Omental fat pad (tissue), 4 donors: ENCODE results near the gene ATP11A. TPM values are rescaled to one million over a fixed set of nuclear protein-coding genes. Genes with fewer than 3 reads are reported as not detected.
"Not testable (repeated sequence)": the region's sequence is repeated elsewhere in the genome, so short reads cannot be mapped to it uniquely, and the experiment has no call there.

ENCODE experiments used
- ATAC-seq: fragments of 150-250 bp; one replicate; pipeline ENCODE4 v1.9.1; 2016; ENCODE audit warnings: mild to moderate bottlenecking, moderate library complexity; ENCODE audit not compliant: low FRiP score
- DNase-seq: peaks from one replicate; pipeline ENCODE4 v3.0.0-alpha.2; 2019; ENCODE audit warnings: low spot score
- total RNA-seq, 4 donors: library from RNA; depleted of rRNA; stranded (reverse); fragments of >200 nt; gene quantifications; one replicate each; pipeline ENCODE4 v1.1.0, GENCODE V29; 2016
- TF ChIP-seq, protein P1 (sequence below), 3 donors: fragments of 450-650 bp; IDR thresholded peaks; one replicate each; pipeline ENCODE4 v1.5.1; 2016 to 2017; ENCODE audit warnings: antibody characterized with exemption in 3 of 3, mild to moderate bottlenecking in 3 of 3, moderate library complexity in 2 of 3

Gene ATP11A
- total RNA-seq, 4 donors from 2014 or later: 32.8 to 61.4 (median 45.7) TPM

- DNase-seq: no peak
- TF ChIP-seq, protein P1, sequence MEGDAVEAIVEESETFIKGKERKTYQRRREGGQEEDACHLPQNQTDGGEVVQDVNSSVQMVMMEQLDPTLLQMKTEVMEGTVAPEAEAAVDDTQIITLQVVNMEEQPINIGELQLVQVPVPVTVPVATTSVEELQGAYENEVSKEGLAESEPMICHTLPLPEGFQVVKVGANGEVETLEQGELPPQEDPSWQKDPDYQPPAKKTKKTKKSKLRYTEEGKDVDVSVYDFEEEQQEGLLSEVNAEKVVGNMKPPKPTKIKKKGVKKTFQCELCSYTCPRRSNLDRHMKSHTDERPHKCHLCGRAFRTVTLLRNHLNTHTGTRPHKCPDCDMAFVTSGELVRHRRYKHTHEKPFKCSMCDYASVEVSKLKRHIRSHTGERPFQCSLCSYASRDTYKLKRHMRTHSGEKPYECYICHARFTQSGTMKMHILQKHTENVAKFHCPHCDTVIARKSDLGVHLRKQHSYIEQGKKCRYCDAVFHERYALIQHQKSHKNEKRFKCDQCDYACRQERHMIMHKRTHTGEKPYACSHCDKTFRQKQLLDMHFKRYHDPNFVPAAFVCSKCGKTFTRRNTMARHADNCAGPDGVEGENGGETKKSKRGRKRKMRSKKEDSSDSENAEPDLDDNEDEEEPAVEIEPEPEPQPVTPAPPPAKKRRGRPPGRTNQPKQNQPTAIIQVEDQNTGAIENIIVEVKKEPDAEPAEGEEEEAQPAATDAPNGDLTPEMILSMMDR (IDR thresholded peaks at IDR 0.05): no peak
- no peak for ATAC-seq
Observed at GRCh38 chr13:112883241-112883945, 193.6 kb downstream of the ATP11A start.

DNA sequence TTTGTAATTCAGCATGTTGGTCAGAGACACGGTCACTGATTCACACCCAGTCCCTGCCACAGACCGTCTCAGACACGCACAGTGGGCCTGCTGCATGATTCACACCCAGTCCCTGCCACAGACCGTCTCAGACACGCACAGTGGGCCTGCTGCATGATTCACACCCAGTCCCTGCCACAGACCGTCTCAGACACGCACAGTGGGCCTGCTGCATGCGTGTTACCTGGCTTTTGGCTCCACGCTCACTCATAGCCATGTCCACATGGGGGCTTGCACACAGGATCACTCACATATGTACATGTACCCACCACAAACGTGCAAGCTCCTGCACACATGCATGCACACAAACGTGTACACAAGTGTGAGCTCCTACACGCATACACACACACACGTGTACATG is 194.9 kb downstream of the ATP11A start:
- not testable (repeated sequence) for DNase-seq, ATAC-seq

DNA sequence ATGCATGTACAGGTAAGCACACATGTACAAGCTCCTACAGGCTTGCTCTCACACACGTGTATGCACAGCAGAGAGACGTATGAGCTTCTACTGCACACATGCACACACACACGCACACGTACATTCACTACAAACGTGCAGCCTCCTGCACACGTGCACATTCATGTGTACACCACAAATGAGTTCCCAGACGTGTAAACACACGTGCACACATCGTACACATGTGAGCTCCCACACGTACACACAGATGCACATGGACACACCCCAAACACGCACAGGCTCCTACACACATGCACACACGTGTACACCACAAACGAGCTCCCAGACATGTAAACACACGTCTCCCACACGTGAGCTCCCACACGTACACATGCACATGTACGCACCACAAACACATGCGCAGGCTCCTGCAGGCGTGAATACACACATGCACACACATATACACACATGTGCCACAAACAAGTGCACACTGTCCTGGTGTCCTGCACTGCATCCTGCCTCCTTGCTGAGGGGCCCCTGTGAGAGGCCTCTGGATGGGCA is 195.5 kb downstream of the ATP11A start:
- ATAC-seq: peak; percentile 0
- no peak for DNase-seq
- TF ChIP-seq, protein P1 (IDR thresholded peaks at IDR 0.05): no peak

DNA sequence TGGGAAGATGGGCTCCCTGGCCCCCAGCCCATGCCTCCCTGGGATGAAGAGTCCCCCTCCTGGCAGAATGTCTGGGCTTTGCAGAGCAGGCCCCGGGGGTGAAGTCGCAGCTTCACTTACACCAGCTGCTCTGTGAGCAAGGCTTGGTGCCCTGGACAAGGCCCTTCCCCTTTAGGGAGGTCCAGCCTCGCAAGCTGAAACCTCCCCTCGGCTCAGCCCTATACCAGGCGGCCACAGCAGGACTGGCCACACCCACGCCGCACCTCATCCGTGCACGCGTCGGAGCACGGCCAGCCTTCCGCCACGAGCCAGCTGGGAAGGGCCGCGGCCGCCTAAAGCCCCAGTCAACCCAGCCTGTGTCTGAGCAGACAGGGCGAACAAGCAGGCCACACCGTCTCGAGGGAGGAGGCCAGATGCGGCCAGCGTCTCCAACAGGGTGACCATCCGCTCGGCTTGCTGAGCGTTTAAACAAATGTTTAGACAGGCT is 196.0 kb downstream of the ATP11A start:
- TF ChIP-seq, protein P1 (IDR thresholded peaks at IDR 0.05): no peak
- DNase-seq: peak; percentile 44
- peak; percentile 84 for ATAC-seq

- DNase-seq: no peak
- no peak for ATAC-seq
- TF ChIP-seq, protein P1 (IDR thresholded peaks at IDR 0.05): no peak
Observed at GRCh38 chr13:112887151-112887550, 197.3 kb downstream of the ATP11A start.

- TF ChIP-seq, protein P1 (IDR thresholded peaks at IDR 0.05): no peak
- no peak for DNase-seq
- no peak for ATAC-seq
Observed at GRCh38 chr13:112887557-112887991, 197.7 kb downstream of the ATP11A start.

GRCh38 chr13:112888238-112889111 is 198.6 kb downstream of the ATP11A start:
- ATAC-seq (no peak), DNase-seq (no peak)
- TF ChIP-seq, protein P1 (IDR thresholded peaks at IDR 0.05): no peak
